Activated CD8-positive, alpha-beta memory T cell treated with anti-CD3 and anti-CD28 coated beads, Interleukin-2, amount 50 U/mL, for 48 hours (primary cell): ENCODE data around the gene TMEM109.

ENCODE experiments used
- DNase-seq: peaks from one replicate; pipeline ENCODE4 v3.0.0-alpha.2; 2020

The TMEM109 gene

DNA sequence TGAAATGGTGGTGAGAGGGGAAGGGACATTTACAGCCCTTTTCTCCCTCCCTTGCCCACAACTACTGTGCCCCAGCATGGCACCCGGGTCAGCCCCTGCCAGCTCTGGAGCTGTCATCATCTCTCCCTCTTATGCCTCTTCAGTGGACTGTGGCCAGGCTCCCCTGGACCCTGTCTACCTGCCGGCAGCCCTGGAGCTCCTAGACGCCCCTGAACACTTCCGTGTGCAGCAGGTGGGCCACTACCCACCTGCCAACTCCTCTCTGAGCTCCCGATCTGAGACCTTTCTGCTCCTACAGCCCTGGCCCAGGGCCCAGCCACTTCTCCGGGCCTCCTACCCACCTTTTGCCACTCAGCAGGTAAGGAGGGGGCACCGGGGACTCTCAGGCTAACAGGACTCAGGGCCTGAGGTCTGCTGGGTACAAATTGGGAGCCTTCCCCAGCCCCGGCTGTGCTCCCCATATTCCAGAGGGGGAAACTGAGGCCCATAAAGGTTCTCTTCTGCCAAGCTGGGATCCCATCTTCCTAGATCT, 13.2 kb downstream of the TMEM109 start:
- DNase-seq, result no peak

DNA sequence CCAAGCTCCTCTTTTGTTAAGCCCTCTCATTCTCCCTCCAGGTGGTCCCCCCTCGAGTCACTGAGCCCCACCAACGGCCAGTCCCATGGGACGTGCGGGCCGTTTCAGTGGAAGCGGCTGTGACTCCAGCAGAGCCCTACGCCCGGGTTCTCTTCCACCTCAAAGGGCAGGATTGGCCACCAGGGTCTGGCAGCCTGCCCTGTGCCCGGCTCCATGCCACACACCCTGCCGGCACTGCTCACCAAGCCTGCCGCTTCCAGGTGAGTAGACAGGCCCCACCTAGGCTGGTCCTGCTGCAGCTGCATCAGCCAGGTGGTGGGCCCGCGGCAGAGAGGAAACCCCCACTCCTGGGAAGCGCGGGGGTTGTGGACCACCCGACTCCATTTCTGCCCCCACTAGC, 13.6 kb downstream of the TMEM109 start:
- no peak for DNase-seq

GRCh38 chr11:60928563-60929001, 14.6 kb downstream of the TMEM109 start:
- no peak for DNase-seq

DNA sequence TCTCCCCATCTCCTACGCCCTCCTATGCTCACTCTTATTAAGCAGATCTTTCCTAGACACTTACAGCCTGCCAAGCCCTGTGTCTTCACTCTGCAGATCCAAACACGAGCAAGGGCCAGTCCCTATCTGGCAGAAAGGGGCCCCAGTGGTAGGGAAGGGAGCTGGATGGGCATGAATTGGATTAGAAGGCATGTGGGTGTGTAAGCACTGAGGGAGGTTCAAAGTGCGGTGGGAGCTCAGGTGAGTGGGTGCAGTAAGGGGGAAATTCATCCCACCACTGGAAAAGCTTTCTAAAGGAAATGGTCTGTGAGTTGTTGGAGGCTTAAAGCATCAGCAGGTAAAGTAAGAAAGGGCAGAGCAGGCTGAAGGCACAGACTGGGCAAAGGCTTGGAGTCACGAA, 15.8 kb downstream of the TMEM109 start:
- DNase-seq, result no peak

- no peak for DNase-seq
These were observed 16.4 kb downstream of the TMEM109 start for GRCh38 chr11:60930394-60930793.

- DNase-seq, result no peak
These were observed 18.0 kb downstream of the TMEM109 start for GRCh38 chr11:60931917-60932316.

DNA sequence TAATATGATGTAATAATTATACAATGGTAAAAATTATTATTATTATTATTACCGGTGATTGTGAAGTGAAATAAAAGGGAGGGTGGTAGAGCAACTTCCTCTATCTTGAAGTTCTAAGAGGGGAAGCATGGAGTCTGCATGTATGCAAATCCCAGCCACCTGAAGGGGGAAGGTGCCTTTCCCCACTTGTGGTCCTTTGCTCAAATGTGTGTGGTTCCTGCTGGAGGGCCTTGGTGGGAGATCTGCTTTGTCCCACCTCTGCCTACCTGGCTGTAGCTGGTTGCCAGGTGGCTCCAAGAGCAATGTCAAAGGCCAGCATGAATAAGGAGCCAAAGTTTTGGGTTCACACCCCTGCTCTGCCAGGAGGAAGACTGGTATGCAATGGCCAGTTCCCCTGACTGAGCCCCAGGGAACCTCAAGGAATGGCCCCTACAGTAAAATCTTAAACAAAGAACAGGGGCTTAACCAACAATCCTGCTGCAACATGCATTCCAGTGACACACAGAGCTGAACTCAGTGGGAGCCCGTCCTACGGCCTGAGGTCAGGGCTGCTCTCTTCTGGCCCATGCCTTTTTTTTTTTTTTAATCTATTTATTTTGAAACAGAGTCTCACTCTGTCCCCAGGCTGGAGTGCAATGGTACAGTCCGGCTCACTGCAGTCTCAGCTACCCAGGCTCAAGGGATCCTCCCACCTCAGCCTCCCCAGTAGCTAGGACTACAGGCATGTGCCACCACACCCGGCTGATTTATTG, 18.8 kb downstream of the TMEM109 start:
- DNase-seq, result no peak

DNA sequence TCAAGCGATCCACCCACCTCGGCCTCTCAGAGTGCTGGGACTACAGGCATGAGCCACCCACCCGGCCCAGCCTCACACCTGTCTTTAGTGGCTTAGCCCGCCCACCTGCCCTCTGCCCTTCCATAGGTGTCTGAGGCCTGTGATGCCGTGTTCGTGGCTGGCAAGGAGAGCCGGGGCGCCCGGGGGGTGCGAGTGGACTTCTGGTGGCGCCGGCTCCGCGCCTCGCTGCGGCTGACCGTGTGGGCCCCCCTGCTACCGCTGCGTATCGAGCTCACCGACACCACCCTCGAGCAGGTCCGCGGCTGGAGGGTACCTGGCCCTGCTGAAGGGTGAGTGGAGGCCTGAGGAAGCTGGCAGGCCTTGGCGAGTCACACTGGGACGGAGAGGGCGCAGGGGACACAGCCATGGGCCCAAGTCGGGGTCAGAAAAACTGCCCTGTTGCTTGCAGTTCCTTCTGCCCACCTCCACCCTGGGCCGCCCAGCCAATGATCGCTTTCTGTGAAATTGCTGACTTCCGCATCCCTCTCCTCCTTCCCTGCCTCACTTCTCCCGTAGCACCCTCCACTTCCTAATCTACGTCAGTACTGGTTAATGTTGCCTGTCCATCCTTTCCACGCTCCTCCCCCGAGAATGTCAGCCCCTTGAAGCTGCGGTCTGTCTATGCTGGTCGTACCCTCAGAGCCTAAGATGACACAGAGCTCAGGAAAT, 19.6 kb downstream of the TMEM109 start:
- DNase-seq, result no peak

- DNase-seq, result no peak
These were observed 20.3 kb downstream of the TMEM109 start for GRCh38 chr11:60934124-60934789.

GRCh38 chr11:60934790-60935605, 21.0 kb downstream of the TMEM109 start:
- DNase-seq, result no peak

DNA sequence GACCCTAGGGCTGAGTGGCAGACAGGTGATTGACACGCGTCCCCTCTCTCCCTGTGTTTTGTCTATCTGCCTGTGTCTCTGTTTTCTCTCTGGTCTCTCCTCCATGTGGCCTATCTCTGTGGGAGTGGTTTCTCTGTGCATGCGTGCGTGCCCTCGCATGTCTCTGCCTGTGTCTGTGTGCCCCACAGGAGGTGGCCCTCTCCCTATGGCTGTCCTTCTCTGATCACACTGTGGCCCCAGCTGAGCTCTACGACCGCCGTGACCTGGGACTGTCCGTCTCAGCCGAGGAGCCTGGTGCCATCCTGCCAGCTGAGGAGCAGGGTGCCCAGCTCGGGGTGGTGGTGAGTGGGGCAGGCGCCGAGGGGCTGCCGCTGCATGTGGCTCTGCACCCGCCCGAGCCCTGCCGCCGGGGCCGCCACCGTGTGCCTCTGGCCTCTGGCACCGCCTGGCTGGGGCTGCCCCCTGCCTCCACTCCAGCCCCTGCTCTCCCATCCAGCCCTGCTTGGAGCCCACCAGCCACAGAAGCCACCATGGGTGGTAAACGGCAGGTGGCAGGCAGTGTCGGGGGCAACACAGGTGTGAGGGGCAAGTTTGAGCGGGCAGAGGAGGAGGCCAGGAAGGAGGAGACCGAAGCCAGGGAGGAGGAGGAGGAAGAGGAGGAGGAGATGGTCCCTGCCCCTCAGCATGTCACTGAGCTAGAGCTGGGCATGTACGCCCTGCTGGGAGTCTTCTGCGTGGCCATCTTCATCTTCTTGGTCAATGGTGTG, 21.9 kb downstream of the TMEM109 start:
- DNase-seq, result no peak

DNA sequence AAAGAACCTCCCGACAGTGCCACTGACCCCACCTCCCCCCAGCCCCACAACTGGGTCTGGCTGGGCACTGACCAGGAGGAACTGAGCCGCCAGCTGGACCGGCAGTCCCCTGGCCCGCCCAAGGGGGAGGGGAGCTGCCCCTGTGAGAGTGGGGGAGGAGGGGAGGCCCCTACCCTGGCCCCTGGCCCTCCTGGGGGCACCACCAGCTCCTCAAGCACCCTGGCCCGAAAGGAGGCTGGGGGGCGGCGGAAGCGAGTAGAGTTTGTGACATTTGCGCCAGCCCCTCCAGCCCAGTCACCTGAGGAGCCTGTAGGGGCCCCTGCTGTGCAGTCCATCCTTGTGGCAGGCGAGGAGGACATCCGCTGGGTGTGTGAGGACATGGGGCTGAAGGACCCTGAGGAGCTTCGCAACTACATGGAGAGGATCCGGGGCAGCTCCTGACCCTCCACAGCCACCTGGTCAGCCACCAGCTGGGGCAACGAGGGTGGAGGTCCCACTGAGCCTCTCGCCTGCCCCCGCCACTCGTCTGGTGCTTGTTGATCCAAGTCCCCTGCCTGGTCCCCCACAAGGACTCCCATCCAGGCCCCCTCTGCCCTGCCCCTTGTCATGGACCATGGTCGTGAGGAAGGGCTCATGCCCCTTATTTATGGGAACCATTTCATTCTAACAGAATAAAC, 22.6 kb downstream of the TMEM109 start:
- no peak for DNase-seq

DNA sequence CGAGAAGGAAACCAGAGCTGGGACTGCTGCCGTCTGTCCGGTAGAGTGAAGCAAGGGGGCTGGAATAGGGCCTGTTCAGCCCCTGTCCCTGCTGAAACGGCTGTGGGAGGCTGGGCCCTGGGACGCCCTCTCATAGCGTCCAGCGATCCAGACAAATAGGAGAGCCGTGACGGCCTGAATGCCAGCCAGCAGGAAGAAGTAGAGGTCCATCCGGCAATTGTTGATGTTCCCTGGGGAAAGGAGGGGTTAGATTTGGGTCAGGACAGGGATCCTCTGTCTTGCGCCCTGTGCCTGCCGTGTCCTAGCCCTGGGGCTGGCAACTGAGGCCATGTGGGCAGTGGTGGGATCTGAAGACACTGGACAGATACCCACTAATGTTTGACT, 23.2 kb downstream of the TMEM109 start:
- DNase-seq, result no peak

- no peak for DNase-seq
These were observed 23.9 kb downstream of the TMEM109 start for GRCh38 chr11:60937811-60938210.

GRCh38 chr11:60938500-60938899, 24.5 kb downstream of the TMEM109 start:
- DNase-seq, result no peak

- DNase-seq, result no peak
These were observed 25.3 kb downstream of the TMEM109 start for GRCh38 chr11:60939301-60939700.

DNA sequence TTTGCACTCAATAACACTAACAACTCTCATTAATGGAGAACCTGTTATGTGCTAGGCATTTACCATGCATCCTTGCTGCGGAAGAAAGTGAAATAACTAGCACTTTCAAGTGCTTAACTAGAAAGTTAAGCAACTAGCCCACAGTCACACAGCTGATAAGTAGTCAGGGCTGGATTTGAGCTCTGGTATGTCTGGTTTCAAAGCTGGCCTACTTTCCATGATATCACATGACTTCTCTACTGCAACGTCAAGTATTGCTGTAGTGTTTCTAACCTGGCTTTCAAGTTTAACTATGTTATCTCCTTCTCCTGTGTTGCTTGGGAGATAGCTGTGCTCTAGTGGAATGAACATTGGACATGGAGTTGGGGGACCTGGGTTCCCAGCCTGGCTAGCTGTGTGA, 25.9 kb downstream of the TMEM109 start:
- DNase-seq, result no peak

GRCh38 chr11:60941371-60942119, 27.6 kb downstream of the TMEM109 start:
- no peak for DNase-seq

DNA sequence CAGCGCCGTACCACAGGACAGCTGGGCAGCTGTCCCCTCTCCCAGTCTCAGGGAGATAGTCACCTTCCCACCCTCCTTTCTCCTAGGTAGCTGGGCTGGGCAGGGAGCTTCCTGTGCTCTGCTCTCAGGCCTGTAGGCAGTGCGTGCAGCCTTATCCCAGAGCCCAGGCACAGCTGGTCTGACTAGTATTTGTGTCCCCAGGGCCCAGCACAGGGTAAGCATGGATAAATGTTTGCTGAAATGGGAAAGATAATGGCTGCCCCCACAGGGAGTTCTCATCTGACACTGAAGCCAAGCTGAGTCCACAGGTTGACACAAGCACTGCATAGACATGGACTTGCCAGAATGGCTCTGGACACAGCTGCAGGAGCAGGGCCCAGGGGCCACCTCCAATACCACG, 28.3 kb downstream of the TMEM109 start:
- DNase-seq, result no peak

DNA sequence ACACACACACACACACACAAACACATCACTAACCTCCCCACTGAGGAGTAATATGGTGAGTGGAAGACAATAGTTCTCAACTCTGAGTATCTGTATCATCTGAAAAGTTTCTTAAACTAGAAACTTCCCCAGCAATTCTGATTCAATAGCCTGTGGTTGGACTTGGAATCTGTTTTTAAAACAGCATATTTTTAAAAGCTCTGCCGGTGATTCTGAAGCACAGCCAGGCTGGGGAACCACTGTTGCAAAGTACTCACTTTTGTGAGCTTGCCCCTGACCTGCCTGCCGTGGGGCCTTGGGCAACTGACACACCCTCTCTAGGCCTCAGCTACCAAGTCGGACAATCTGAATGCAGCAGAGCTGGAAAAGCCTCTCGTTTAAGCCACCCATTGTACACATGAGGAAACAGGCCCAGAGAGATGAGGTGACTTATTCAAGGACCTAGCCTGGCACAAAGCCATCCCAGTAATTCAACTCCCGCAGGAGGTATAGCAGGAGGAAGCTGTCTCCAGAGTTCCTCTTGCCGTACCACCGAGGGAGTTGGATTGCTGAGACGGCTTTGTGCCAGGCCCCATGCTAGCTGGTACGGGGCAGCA, 29.1 kb downstream of the TMEM109 start:
- DNase-seq, result no peak
